Endothelial cell of umbilical vein (primary cell): ENCODE results near the gene ZNF70. TPM values are rescaled to one million over a fixed set of nuclear protein-coding genes. Genes with fewer than 3 reads are reported as not detected.

Experiments used
- BruUV-seq: library from RNA; stranded (reverse); fragments of 400-500 nt; replicated peaks from 2 replicates; lab custom pipeline; 2021; lab: Mats Ljungman, UMichigan
- CTCF ChIA-PET: fragments of 300-600, 350-600 bp; sonication (Branson Sonifier 250); formaldehyde crosslinking; loops from one replicate; lab custom pipeline; 2021; ENCODE audit warnings: antibody characterized with exemption, inconsistent platforms; lab: Charles Lee
- POLR2A ChIA-PET: fragments of 300-600, 350-600 bp; sonication (Branson Sonifier 250); formaldehyde crosslinking; loops from one replicate; lab custom pipeline; 2021; ENCODE audit warnings: antibody characterized with exemption, inconsistent platforms; lab: Charles Lee
- DNase-seq: peaks from one replicate; pipeline ENCODE4 v3.0.0-alpha.2; 2011; ENCODE audit warnings: low read depth, low spot score
- FAIRE-seq: peaks from 2 replicates; lab custom pipeline; 2011; peaks lifted over from hg19 to GRCh38; lab: Jason Lieb, UNC
- H2AFZ ChIP-seq: 2 replicates; pipeline ENCODE4 v1.6.0; 2012; ENCODE audit warnings: low read depth, low read length, control low read depth, inconsistent platforms
- H3K27ac ChIP-seq: 2 replicates; pipeline ENCODE4 v1.5.1; 2011; ENCODE audit warnings: low read depth, mild to moderate bottlenecking, control low read depth, low read length, moderate library complexity; ENCODE audit not compliant: insufficient read depth
- H3K27me3 ChIP-seq, 2 experiments: 2 replicates each; pipeline versions ENCODE4 v1.6.0 to v1.6.1; 2011; ENCODE audit warnings: low read length in 2 of 2, mixed read lengths in 1 of 2; ENCODE audit not compliant: control insufficient read depth in 2 of 2, insufficient read depth in 2 of 2
- H3K36me3 ChIP-seq, 2 experiments: 2 replicates in 1 of 2; 3 replicates in 1 of 2; pipeline ENCODE4 v1.5.1; 2011; ENCODE audit warnings: low read length in 2 of 2, mild to moderate bottlenecking in 1 of 2, moderate library complexity in 1 of 2; ENCODE audit not compliant: control insufficient read depth in 2 of 2, insufficient read depth in 2 of 2; ENCODE audit errors: extremely low read depth in 1 of 2
- H3K4me1 ChIP-seq: 3 replicates; pipeline ENCODE4 v1.5.1; 2011; ENCODE audit warnings: mild to moderate bottlenecking, low read length; ENCODE audit not compliant: control insufficient read depth, insufficient read depth; ENCODE audit errors: extremely low read depth
- H3K4me2 ChIP-seq: 2 replicates; pipeline ENCODE4 v1.6.1; 2011; ENCODE audit warnings: low read length, control low read depth, mixed read lengths; ENCODE audit not compliant: insufficient read depth
- H3K4me3 ChIP-seq, 3 experiments: fragments of 200-600 bp in 1 of 3; sonication (generic), shearing (Covaris generic) in 1 of 3; replicated peaks in 1 of 3; 2 replicates each; pipeline ENCODE4 v1.5.1; 2011 to 2016; ENCODE audit warnings: control low read depth in 3 of 3, low read length in 3 of 3, mild to moderate bottlenecking in 2 of 3, inconsistent platforms in 1 of 3, low read depth in 1 of 3, moderate library complexity in 1 of 3; ENCODE audit not compliant: insufficient read depth in 1 of 3
- H3K79me2 ChIP-seq: 2 replicates; pipeline ENCODE4 v1.6.0; 2012; ENCODE audit warnings: low read length, inconsistent platforms; ENCODE audit not compliant: control insufficient read depth, insufficient read depth
- H3K9ac ChIP-seq: replicated peaks from 2 replicates; pipeline ENCODE3; 2011; ENCODE audit warnings: low read length, control low read depth; ENCODE audit not compliant: insufficient read depth; ENCODE audit errors: extremely low read depth
- H3K9me1 ChIP-seq: replicated peaks from 3 replicates; pipeline ENCODE4 v1.6.0; 2011; ENCODE audit warnings: mild to moderate bottlenecking, low read length; ENCODE audit not compliant: control insufficient read depth, insufficient read depth; ENCODE audit errors: extremely low read depth
- H3K9me3 ChIP-seq: replicated peaks from 2 replicates; pipeline ENCODE4 v1.5.1; 2012; ENCODE audit warnings: low read length, inconsistent platforms; ENCODE audit not compliant: control insufficient read depth, insufficient read depth
- H4K20me1 ChIP-seq: replicated peaks from 2 replicates; pipeline ENCODE3; 2011; ENCODE audit warnings: mild to moderate bottlenecking, low read length; ENCODE audit not compliant: control insufficient read depth, insufficient read depth; ENCODE audit errors: extremely low read depth
- EZH2 ChIP-seq: IDR thresholded peaks from 2 replicates; pipeline ENCODE4 v1.6.1; 2012; ENCODE audit warnings: borderline replicate concordance, low read depth, mild to moderate bottlenecking, moderate library complexity, low read length, inconsistent platforms; ENCODE audit not compliant: severe bottlenecking
- FOS ChIP-seq: IDR thresholded peaks from 2 replicates; pipeline ENCODE4 v1.6.1; 2011; ENCODE audit warnings: mild to moderate bottlenecking, low read length, moderate library complexity, borderline replicate concordance; ENCODE audit not compliant: insufficient read depth
- GATA2 ChIP-seq: IDR thresholded peaks from 2 replicates; pipeline ENCODE4 v1.7.0; 2011; ENCODE audit warnings: low read depth, mild to moderate bottlenecking, moderate library complexity, mixed read lengths, low read length; ENCODE audit not compliant: insufficient read length, insufficient read depth
- JUN ChIP-seq: IDR thresholded peaks from 2 replicates; pipeline ENCODE4 v1.6.1; 2011; ENCODE audit warnings: borderline replicate concordance, low read depth; ENCODE audit not compliant: insufficient read length, insufficient read depth
- MYC ChIP-seq: IDR thresholded peaks from one replicate; pipeline ENCODE4 v1.6.1; 2011; ENCODE audit warnings: mild to moderate bottlenecking, low read depth, low read length
- POLR2A ChIP-seq: IDR thresholded peaks from 2 replicates; pipeline ENCODE4 v1.6.1; 2012; ENCODE audit warnings: low read depth, mild to moderate bottlenecking, control low read depth, low read length
- POLR2AphosphoS5 ChIP-seq: IDR thresholded peaks from 2 replicates; pipeline ENCODE4 v1.6.1; 2012; ENCODE audit warnings: low read depth, mild to moderate bottlenecking, control low read depth, low read length, moderate library complexity; ENCODE audit not compliant: insufficient read depth
- dilution Hi-C: fragments of 300-500 bp; cut with MboI; formaldehyde crosslinking; loops from one replicate; pipeline ENCODE4 v1.15.0; 2019; ENCODE audit warnings: low sequenced_read_pairs; ENCODE audit not compliant: extremely low pct_ligation_motif_present
- intact Hi-C: fragments of 100-400 bp; cut with micrococcal nuclease; formaldehyde crosslinking; loops from one replicate; pipeline ENCODE4 v1.10.0; 2022
- polyA plus RNA-seq, 4 experiments: library from polyadenylated mRNA; depleted of rRNA in 3 of 4; stranded (reverse) in 3 of 4; unstranded in 1 of 4; fragments of >200 nt; gene quantifications; 2 replicates each; pipeline versions ENCODE4 v1.2.1 to v1.2.3, GENCODE V29; 2011 to 2012; ENCODE audit warnings: missing spikeins in 1 of 4
- total RNA-seq: library from RNA; stranded (reverse); gene quantifications from 2 replicates; pipeline ENCODE4 v1.2.3, GENCODE V29; 2021
- TF ChIP-seq, protein P1 (sequence below): IDR thresholded peaks from 2 replicates; pipeline ENCODE4 v1.6.1; 2011; ENCODE audit not compliant: insufficient read depth, insufficient read length
- TF ChIP-seq, protein P2 (sequence below), 2 donors: IDR thresholded peaks; 1 replicate in 1 of 2; 2 replicates in 1 of 2; pipeline ENCODE4 v1.5.1; 2011; ENCODE audit warnings: low read length in 2 of 2, mild to moderate bottlenecking in 2 of 2, moderate library complexity in 2 of 2, control low read depth in 1 of 2, inconsistent platforms in 1 of 2, low read depth in 1 of 2; ENCODE audit not compliant: insufficient read depth in 1 of 2; ENCODE audit errors: extremely low read depth in 1 of 2

The ZNF70 gene
- total and polyA plus RNA-seq, 2 donors (not counting 3 experiments of a cell fraction or from before 2014, with no cell fraction given) = 1.9 to 6.2 TPM

DNA sequence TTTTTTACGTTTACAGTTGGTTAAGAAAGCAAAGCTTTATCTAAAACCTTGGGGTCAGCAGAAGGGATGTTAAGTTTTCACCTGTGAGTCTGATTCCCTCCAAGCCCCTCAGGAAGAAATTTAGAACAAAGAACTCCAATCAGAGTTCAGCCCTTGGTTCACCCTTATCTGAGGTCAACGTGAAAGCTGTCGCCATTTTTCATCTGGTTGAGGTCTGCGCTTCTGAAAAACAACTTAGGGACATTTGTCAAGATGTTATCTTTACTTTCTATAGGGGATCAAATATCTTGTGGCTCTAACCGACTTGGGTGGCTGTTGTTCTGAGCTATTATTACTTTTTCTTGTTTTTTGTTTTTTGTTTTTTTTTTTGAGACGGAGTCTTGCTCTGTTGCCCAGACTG lies 30.1 kb downstream of the ZNF70 start:
- Histone ChIP-seq H3K9me3 (no peaks in the 10 kb centered on the region), H3K27me3 (no peaks in the 10 kb centered on the region), H3K4me1 (no peaks in the 10 kb centered on the region), H3K79me2 (peaks cover 11% of the 10 kb centered on the region), H3K9ac (no peak overlapping the region), H4K20me1 (no peaks in the 10 kb centered on the region), H3K9me1 (no peaks in the 10 kb centered on the region), H2AFZ (no peak overlapping the region), H3K4me3 (no peak overlapping the region), H3K27ac (no peak overlapping the region), H3K4me2 (no peak overlapping the region), H3K36me3 (no peaks in the 10 kb centered on the region)
- POLR2A ChIA-PET = no interaction called here
- FAIRE-seq (no peak), DNase-seq (no peak)
- intact Hi-C loops = no loop called here
- TF ChIP-seq GATA2 = no peak
- TF ChIP-seq, protein P1, sequence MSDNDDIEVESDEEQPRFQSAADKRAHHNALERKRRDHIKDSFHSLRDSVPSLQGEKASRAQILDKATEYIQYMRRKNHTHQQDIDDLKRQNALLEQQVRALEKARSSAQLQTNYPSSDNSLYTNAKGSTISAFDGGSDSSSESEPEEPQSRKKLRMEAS = no peak
- TF ChIP-seq FOS = no peak
- TF ChIP-seq JUN = no peak
- no peak for TF ChIP-seq POLR2AphosphoS5
- TF ChIP-seq, protein P2, sequence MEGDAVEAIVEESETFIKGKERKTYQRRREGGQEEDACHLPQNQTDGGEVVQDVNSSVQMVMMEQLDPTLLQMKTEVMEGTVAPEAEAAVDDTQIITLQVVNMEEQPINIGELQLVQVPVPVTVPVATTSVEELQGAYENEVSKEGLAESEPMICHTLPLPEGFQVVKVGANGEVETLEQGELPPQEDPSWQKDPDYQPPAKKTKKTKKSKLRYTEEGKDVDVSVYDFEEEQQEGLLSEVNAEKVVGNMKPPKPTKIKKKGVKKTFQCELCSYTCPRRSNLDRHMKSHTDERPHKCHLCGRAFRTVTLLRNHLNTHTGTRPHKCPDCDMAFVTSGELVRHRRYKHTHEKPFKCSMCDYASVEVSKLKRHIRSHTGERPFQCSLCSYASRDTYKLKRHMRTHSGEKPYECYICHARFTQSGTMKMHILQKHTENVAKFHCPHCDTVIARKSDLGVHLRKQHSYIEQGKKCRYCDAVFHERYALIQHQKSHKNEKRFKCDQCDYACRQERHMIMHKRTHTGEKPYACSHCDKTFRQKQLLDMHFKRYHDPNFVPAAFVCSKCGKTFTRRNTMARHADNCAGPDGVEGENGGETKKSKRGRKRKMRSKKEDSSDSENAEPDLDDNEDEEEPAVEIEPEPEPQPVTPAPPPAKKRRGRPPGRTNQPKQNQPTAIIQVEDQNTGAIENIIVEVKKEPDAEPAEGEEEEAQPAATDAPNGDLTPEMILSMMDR (IDR thresholded peaks at IDR 0.05; ENCODE audit: extremely low read depth in 1 of 2, insufficient read depth in 1 of 2, low read depth in 1 of 2, low read length in 2 of 2) = no peak
- TF ChIP-seq POLR2A = no peak
- no peak for TF ChIP-seq MYC
- TF ChIP-seq EZH2 = no peak
- no TSS peak for BruUV-seq
- CTCF ChIA-PET = no interaction called here
- dilution Hi-C loops = no loop called here
